GM21723 (cell line): ENCODE results near the gene FRMD4B.
A peak's percentile ranks its signal among the peaks of the same experiment; 100 is the strongest.
"Not testable (repeated sequence)": the region's sequence is repeated elsewhere in the genome, so short reads cannot be mapped to it uniquely, and the experiment has no call there.

Experiments used
- ATAC-seq: cut with Tn5 transposase; IDR thresholded peaks from one replicate; pipeline ENCODE4 v1.9.1; 2021; ENCODE audit warnings: mild to moderate bottlenecking, moderate library complexity; ENCODE audit not compliant: unreplicated experiment

FRMD4B gene

DNA sequence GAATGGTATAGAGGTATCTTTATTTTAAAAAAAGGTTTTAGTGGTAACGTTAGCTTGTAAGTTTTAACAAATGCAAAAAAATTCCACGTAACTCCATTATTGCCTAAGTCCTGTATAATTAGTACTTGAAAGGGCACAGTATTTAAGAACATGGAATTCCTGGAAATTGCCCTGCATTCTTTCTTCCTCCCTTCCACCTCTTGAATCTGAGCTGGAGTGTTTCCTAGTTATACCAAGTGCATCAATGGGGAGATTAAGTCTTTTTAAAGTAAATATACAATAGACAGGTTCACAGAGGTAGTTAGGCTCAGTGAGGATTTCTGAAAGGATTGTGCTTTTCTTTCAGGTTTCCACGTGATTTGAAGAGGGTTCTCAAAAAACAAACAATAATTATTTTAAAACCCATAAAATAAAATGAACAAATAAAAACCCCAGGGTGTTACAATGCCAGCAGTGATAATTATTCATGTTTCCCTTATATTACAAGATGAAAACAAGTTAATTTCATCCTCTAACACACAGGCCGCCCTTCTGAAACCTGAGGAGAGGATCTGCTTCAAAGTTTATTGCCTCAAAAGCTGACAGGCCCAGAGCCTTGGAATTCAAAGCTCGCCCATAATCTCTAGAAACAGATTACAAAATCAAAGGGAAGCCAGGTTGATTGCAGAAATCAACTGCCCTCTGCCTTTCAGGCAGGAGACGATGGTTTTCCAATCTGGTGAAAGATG, 134.6 kb downstream of the FRMD4B start:
- ATAC-seq = no peak

DNA sequence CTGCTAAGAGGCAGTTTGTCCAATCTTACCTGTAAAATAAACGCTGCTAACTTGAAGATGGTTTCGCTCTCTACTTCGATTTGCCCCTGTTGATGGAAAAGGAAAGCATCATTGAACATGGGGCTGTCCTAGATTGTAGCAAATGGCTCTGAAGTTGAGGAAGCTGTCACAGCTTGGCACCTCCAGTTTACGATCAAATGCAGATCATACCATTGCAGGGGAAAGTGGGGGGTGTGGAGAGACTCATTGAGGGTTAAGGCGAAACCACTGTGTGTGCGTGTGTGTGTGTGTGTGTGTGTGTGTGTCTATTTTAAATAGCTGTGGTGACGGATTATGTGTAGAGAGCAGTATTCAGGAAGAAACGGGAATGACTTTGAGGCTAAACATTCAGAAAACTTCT, 135.9 kb downstream of the FRMD4B start:
- ATAC-seq = no peak

DNA sequence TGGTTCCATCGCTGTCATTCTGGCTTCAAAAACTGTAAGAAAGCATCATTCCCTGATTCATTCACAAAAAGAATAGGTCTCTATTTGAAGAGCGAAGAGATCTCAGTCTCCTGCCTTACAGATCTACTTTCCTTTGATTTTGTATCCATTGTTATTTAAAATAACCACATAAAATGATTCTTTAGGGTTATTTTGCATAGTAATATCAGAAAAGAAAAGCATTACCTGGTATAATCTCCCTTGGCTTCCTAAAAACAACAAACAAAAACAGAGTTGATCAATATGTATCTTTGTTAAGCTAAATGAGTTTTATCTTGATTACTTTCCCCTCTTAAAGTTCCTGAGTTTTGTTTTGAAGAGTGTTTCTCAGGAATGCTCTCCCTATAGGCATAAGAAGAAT, 136.9 kb downstream of the FRMD4B start:
- ATAC-seq = no peak

DNA sequence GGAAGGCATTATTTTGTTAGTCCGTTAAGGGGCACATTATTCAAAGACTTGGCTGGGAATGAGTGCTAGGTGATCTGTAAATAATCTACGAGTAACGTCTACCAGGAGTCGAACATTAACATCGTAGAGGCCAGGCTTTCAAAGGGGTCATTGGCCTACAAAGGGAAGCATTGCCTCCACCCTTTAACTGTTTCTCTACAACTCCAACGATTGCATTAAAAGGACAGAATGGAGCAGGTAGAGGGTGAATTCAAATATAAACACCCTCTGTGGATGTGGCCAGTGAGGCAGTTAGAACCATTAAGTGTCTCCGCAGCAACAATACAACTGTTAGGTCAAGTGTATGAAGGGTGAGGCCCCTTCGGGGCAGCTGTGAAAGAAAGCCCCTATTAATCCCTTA, 137.5 kb downstream of the FRMD4B start:
- no peak for ATAC-seq

DNA sequence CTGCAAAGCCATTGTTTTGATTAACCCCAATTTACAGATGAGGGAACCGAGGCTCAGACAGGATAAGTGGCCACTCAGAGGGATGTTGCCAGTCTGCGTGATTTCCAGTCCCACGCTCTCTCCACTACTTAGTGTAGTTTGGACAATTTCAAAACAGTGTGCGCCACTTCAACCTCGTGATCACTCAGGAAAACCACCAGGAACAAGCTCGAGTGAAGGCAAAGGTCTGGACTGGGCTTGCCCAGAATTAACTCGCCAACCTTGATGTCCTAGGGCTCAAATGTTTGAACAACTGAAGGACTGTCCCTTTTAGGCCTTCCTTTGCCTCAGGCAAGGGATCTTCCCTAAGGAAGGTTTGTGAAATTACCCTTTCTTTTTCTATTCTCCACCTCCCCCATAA, 139.3 kb downstream of the FRMD4B start:
- no peak for ATAC-seq

DNA sequence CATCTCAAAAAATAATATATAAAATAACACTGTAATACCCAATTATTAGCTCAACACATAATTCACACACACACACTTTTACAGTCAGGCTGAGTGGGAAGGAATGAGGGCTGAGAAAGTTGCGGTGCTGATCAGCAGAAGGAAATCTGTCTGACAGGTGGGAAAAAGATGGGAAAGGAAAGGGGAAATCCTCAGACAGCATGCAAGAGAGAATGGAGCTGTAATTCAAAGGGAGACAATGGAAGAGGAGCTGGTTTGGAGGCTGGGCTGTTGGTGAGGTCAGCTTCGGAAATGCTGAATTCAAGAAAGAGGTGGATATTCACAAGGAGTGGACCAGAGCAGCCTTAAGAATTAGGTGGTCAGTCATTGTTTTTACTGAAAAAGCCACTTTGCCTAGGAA, 141.8 kb downstream of the FRMD4B start:
- ATAC-seq = no peak

DNA sequence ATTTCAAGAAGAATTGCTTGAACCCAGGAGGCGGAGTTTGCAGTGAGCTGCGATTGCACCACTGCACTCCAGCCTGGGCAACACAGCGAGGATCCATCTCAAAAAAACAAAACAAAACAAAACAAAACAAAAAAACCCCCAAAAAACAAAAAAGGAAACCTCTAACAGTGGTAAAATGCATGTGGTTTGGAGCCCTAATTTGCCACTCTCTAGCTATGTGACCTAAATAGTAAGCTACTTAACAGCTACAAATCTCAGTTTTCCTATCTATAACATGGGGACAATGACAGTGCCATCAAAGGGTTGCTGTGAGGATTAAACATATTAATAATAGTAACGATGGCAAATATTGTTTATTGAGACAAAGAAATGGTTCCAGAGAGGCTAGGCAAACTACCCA, 144.1 kb downstream of the FRMD4B start:
- ATAC-seq = no peak

DNA sequence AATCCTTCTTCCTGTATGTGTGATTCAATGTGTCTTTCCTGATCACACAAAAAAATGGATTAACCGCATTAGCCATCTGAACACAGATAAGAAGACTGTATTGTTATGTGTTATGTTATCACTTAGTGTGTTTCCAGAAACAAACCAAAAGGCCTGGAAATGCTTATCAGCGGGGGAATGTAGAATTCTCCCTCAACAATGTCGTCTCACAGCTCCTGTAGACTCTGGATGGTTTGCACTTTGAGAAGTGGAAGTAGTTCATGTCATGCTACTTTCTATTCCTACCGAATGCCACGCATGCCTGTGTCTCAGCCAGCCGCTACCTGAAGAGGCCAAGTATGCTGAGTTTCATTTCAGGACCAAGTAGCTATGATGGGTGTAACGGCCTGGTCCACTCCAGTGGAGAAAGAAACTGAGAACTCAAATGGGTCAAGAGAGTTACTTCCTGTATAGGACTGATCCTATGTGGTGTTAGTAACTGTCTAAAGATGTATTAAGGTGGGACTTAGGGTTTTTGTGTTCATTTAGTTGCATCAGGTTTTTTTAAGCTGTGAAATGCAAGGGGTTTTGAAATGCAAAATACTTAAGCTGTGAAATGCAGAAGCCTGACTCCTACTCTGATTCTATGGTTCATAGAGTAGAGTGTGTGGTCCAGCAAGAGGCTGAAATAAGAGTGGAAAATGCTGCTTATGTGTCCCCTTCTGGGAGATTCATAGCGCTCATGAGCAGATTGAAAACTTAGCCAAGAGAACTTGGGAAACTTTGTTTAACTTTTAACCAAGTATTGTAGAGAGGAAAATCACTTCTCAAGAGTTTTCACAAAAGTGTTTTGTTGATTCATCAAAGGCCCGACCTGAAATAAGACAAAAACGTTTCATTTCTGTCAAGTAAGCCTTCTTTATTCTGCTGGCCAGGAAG, 145.0 kb downstream of the FRMD4B start:
- no peak for ATAC-seq

DNA sequence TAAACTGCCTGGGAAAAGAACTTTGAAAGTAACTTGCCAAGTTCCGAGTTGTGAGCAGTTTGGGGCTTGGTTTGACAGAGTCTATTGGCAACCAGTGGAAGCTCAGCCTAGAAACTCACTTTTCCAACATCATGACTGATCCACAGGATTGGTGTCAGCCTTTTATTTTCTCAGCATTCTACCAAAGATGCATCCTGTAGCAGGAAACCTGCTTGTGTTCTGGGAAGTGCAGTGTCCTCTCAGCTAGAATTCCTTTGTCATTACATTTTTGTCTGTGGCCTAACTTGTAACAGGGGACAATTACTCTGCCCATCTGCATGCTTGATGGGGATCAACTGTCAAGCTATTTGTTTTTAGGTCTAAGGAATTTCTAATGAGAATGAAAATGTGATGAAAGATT, 146.8 kb downstream of the FRMD4B start:
- ATAC-seq = no peak

DNA sequence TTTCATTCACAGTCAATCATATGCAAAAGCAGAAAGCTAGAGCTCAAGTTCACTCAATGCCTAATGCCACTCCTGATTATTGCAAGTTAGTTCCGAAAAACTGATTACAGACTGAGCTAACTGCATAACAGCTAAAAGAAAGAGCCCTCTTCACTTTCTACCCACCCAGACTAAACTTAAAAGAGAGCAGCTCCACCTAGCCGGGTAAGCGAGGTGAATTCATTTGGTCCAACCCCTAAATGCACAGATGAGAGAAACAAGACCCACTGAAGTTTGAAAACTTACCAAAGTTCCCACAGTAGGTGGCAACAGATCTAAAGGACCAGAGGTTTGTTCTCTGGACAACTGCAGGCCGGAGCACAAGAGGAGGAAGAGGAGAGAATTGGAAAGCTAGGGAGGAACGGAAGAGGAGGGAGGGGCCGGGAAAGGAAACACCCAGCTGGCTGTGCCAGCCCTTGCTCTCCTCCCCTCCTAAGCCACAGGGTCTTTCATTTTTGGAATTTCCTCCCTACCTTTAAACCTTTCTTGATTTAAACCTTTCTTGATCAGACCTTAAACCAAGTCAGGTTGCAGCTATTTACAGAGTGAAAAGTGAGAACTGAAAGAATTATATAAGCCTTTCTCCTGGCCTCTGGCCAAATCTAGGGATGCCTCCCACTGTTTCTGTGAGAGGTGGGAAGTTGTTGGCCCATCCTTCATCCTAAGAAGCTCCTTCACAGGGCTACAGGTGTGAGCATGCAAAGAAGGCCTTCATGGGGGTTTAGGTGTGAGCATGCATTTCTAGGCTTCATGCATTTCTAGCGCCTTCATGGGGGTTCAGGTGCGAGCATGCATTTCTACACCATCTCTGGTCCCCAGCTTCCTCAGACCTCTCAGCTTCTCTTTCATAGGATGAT, 148.8 kb downstream of the FRMD4B start:
- ATAC-seq = no peak

DNA sequence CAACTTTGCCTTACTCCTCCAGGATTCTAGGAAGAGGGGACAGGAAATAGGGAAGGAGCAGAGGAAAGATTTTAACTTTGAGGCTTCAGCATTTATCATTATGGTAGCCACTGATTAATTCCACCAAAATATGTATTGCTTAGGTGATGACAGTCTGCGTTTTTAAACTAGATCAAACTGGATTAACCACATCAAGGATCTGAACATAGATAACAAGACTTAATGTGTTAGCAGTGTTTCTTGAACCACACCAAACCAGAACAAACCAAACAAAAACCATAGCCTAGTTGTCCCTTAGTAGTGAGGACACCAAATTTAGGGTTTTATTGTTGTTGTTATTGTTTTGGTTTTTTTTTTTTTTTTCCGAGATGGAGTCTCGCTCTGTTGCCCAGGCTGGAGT, 150.0 kb downstream of the FRMD4B start:
- no peak for ATAC-seq

DNA sequence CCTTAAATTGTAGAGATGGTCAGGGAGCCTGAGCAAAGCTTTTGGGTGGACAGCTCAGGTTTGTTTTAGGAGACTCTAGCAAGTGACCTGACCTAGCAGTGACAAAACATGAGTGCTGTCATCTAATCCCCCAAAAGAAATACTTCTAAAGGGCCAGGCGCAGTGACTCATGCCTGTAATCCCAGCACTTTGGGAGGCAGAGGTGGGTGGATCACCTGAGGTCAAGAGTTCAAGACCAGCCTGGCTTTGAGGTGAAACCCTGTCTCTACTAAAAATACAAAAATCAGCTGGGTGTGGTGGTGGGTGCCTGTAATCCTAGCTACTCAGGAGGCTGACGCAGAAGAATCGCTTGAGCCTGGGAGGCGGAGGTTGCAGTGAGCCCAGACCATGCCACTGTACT, 150.7 kb downstream of the FRMD4B start:
- ATAC-seq = not testable (repeated sequence)

DNA sequence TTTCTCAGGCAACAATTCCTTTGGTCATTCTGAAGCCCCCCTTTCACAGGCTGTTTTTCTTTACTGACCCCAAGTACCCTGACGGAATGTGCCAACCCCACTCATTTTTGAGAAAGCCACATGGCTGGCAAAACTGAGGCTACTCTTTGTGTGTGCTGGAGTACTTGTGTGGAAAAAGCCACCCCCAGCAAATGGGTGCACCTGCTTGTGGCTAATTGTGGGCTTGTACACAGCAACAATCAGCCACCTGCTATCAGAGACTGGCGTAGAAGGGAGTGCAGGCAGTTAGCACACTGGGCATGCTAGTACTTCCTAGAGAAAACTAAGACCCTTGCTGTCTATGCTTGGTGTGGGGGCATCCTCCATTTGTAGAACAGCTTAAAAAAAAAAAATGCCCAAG, 153.4 kb downstream of the FRMD4B start:
- no peak for ATAC-seq

DNA sequence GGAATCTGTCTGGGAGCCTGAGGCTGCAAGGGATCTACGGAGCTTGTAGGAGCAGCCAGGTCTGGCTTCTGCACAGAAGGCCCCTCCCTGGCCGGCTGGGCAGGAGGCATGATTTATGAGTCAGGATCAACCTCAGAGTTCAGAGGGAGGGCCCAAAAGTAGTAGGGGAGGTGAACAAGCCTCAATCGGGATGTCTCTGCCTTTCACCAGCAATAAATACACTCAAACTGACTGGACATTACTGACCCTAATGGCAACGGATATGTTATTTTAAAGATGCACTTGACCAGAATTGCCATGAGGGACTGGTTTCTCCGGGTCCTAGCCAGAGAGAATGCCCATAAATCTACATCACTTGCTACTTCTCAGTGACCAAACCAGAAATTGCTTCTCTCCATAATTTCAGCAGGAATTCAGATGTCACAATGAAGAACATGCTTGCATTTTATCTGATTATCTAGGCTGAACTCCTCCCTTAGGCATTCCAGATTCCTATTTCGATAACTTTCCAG, 153.9 kb downstream of the FRMD4B start:
- ATAC-seq = no peak

DNA sequence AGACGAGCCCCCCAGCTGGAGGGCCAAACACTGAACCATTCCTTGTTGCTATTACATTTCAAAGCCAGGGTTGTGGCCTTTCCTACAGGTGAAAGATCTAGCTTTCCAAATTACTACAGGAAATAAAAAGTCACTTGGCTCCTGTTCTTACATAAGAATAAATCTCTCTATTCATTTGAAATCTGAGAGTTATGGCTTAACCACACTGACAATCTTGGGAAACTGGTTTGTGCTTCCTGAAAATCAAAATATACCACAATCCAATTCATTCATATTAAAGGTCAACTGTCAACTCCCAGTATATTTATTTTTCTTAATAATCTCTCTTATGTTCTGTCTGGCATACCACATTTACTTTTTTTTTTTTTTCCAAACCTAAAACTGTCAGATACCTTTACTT, 159.8 kb downstream of the FRMD4B start:
- no peak for ATAC-seq

DNA sequence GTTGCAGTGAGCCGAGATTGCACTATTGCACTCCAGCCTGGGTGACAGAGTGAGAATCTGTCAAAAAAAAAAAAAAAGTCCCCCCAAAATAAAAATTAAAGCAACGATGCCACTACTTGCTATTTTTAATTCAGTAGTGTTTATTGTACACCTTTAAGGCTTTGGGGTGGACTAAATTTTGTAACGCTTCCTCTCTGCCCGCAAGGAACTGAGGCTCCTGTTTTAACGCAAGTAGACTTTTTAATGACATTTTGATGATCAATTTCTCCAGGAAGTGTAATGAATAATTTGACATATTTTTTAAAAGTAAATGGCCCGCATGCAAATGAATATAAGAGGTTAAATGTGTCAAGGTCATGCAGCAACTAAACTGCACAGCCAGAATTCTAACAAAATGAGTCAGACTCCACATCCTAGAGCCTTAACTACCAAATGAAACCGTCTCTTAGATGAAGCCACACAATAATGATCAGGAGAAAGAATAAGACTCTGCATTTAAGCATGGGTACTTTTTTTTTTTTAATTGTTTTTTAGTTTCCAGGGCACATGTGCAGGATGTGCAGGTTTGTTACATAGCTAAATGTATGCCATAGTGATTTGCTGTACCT, 166.7 kb downstream of the FRMD4B start:
- no peak for ATAC-seq

DNA sequence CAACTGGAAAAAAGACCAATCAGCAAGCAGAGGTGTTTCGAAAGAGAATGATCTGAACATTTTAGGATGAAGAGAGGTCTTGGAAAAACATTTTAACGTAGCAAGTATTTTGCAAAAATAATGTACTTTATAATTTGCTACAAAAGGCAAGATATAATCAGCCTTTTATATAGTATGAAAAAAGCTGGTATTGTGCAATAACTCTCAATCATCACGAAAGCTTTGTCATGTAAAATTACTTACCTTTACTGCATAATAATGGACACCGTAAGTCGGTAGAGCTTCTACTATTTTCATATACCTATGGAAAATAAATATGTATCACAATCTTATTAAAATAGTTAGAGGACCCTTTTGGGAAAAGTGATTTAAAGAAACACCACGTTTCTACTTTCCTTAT, 167.8 kb downstream of the FRMD4B start:
- ATAC-seq = no peak

DNA sequence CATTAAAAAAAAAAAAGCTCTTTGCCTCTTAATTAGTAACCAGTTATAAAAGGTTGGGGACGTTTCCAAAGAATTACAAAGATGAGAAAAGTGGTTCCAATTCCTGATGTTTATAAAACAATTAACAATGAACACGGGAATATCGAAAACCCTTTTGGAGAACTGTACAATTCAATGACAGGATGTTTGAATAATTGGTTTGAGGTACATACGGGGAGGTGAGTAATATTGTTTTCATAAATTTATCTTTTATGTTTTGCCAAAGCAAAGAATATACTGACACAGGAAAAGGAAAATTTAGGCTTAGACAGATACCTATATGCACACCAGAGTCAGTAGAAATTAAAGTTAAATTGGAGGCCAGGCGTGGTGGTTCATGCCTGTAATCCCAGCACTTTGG, 168.9 kb downstream of the FRMD4B start:
- ATAC-seq = no peak

DNA sequence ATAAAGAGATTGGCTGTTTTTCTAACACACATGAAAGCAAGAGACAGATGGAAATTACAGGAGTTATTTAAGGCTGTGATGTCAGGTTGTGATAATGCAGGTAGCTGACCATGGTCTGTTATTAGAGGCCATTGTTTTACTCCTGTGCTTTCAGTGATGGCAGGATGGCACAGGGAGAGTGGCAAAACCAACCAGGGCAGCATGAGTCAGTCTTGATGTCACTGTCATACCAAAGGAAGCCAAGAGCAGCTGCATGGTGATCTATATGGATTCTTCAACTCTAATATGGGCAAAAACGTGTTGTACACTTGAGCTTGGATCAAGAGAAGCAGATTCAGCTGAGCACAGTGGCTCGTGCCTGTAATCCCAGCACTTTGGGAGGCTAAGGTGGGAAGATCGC, 171.6 kb downstream of the FRMD4B start:
- ATAC-seq = no peak

DNA sequence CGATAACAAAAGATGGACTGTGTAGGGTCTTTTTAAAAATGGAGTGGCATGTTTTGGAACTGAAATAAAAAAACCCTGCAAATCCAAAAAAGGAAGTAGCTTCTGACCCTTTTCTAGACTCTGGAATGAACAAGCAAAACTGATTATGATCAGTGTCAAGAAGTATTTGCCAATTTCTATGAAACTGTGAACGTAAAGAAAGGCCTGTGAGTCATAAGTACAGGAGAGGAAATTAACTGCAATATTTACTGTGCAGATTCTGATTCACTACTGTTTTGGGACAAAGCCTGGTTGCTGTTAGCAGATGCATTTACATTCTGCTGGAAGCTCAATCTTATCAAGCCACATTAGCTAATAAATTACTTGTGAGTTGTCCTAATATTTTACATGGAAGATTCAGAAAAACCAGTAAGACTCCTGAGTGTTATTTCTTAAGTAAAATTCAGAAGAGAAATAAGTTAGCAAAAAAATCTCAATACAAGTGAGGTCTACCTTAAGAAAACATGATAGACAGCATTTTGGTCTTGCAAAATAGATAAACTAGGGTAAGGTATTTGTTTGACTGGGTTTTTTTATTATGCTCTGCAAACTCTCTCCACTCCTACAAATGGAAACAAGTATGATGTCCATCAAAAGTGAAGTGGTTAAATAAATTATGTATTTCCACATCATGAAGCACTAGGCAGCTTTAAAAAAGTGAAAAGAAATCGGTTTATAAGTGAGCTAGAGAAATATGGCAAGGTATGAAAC, 173.3 kb downstream of the FRMD4B start:
- peak; percentile 66 for ATAC-seq
